ENCODE data around the gene CHST3. TPM values are rescaled to one million over a fixed set of nuclear protein-coding genes. Genes with fewer than 3 reads are reported as not detected.
"Not testable (repeated sequence)": the region's sequence is repeated elsewhere in the genome, so short reads cannot be mapped to it uniquely, and the experiment has no call there.

CHST3 gene
- polyA plus RNA-seq, 2 of the 4 experiments (the other 2 are of a cell fraction): 12.8 to 23.1 TPM

DNA sequence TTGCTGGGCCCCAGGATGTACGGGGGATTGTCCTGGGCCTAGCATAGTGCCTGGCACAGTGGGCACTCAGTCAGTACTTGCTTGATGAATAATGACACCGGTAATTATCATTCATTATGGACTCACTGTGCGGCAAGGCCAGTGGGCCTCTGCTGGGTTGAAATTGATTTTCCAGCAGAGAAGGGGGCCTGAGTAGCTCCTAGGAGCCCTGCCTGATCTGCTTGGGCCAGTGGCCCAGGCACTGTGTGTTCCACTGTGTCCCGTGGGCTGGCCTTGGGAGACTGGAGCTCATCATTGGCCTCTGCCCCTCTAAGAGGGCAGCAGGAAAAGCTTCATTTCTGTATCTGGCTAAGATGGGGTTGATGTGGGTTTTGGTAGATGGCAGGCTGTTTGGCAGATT is 1.4 kb downstream of the CHST3 start:
- TF ChIP-seq EHMT2 (IDR thresholded peaks at IDR 0.05; ENCODE audit: low read depth): no peak
- TF ChIP-seq MAZ (IDR thresholded peaks at IDR 0.05; ENCODE audit: borderline replicate concordance, low read depth, low read length): no peak
- TF ChIP-seq ZNF302 (CRISPR knock-in tag; IDR thresholded peaks at IDR 0.05): no peak
- TF ChIP-seq NR3C1 (IDR thresholded peaks at IDR 0.05): no peak
- TF ChIP-seq MAX (IDR thresholded peaks at IDR 0.05): no peak
- no peak for TF ChIP-seq GATA3 (IDR thresholded peaks at IDR 0.05; ENCODE audit: borderline replicate concordance)
- no peak for TF ChIP-seq FOSL2 (IDR thresholded peaks at IDR 0.05)
- TF ChIP-seq FOSL2 (CRISPR knock-in tag; IDR thresholded peaks at IDR 0.05): no peak
- TF ChIP-seq JUN (IDR thresholded peaks at IDR 0.05): no peak
- TF ChIP-seq EHF (CRISPR knock-in tag; IDR thresholded peaks at IDR 0.05): no peak
- TF ChIP-seq MAFK (IDR thresholded peaks at IDR 0.05; ENCODE audit: partially characterized antibody): no peak
- no peak for TF ChIP-seq NFE2L2 (conservative IDR thresholded peaks at IDR 0.05; ENCODE audit: low read length)
- TF ChIP-seq POLR2AphosphoS2 (conservative IDR thresholded peaks at IDR 0.05; ENCODE audit: low read length): no peak
- TF ChIP-seq RARB (CRISPR knock-in tag; IDR thresholded peaks at IDR 0.05): no peak
- DNase-seq (ENCODE audit: low read depth in 1 of 2, low spot score in 1 of 2) (no peak), ATAC-seq (peak in 1 of 2 experiments; percentile 11; a peak in 1 of 6 replicates), FAIRE-seq (no peak)
- Histone ChIP-seq H3K27ac (peak overlapping the region; percentile 92 to 98), H3K9me3 (no peaks in the 10 kb centered on the region), H3K4me3 (peak overlapping the region; percentile 77), H3K4me1 (peaks cover 56% of the 10 kb centered on the region), H3K4me2 (peak overlapping the region; percentile 97)
- ChIA-PET CTCF (interaction anchor here (0.8 to 10.8 kb wide), 7 partner anchors 9 to 98 kb away, joined by 3 to 101 read pairs (median 4); no protein-coding TSS in a partner anchor), POLR2A (interaction anchor here (1.6 kb wide), 1 partner anchor 10 kb away, joined by 6 read pairs; no protein-coding TSS in a partner anchor)
- 21% methylated on average over 4 of the region's 4 CpGs for WGBS (ENCODE audit: missing lambda C conversion rate)

DNA sequence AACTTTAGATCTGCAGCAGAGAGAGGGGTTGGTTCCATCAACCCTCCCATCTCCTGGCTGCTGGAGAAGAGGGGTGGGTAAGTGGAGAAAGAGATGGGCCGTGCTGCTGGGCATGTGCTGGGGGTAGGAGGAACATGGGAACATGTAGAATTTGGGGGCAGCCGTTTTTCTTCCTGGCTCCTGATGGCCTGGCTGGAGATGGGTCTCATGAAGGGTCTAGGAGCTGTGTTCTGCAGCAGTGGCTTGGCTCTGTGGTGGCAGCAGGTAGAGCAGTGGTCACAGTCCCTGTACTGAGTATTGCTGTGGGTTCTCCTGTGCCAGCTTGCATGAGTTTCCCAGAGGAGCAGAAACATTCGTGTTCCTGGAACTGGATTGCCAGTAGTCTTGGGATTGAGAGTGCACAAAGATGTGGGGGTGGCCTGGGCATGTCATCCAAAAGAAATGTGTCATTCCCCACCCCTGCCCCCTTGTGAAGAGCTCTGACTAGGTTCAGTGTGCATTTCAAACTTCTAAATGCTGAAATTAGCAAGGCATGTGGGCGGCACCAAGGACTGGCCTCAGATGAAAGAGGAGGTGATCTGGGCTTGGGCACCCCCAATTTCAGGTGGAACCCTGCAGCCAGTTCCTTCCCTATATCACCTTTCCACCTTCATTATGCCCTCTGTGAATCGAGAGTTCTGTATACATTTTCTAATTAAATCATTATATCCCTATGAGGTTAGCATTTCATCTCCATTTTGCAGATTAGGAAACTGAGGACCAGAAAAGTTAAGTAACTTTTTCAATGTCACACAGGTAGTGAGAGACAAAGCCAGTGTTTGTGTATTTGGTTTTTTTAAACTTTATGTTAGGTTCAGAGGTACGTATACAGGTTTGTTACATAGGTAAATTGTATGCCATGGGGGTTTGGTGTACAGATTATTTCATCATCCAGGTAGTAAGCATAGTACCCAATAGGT is 2.1 kb downstream of the CHST3 start:
- ATAC-seq (no peak), FAIRE-seq (no peak), DNase-seq (ENCODE audit: low read depth in 1 of 2, low spot score in 1 of 2) (peak in 1 of 2 experiments; percentile 28)
- Histone ChIP-seq H3K4me3 (peak overlapping the region; percentile 77), H3K4me1 (peaks cover 64% of the 10 kb centered on the region), H3K4me2 (peak overlapping the region; percentile 97), H3K27ac (peak overlapping the region; percentile 92 to 98), H3K9me3 (no peaks in the 10 kb centered on the region)
- ChIA-PET CTCF (interaction anchor here (0.6 to 10.8 kb wide), 9 partner anchors 9 to 97 kb away, joined by 3 to 101 read pairs (median 4); no protein-coding TSS in a partner anchor), POLR2A (interaction anchor here (1.6 kb wide), 1 partner anchor 9 kb away, joined by 6 read pairs; no protein-coding TSS in a partner anchor)
- 52% methylated on average over 6 of the region's 6 CpGs for WGBS (ENCODE audit: missing lambda C conversion rate)
- TF ChIP-seq, protein P1, sequence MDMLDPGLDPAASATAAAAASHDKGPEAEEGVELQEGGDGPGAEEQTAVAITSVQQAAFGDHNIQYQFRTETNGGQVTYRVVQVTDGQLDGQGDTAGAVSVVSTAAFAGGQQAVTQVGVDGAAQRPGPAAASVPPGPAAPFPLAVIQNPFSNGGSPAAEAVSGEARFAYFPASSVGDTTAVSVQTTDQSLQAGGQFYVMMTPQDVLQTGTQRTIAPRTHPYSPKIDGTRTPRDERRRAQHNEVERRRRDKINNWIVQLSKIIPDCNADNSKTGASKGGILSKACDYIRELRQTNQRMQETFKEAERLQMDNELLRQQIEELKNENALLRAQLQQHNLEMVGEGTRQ (IDR thresholded peaks at IDR 0.05): no peak
- TF ChIP-seq KDM1A (IDR thresholded peaks at IDR 0.05; ENCODE audit: low read depth): peak; percentile 35; the same call in 1 of the 2 replicates

GRCh38 chr10:71967958-71968357 is 3.8 kb downstream of the CHST3 start:
- CTCF ChIA-PET: interaction anchor here (1.4 to 10.8 kb wide), 3 partner anchors 13 to 72 kb away, joined by 3 to 101 read pairs (median 22); no protein-coding TSS in a partner anchor
- H3K27ac ChIP-seq: peak overlapping the region; percentile 87 to 98
- POLR2A ChIA-PET: interaction anchor here (0.6 to 0.9 kb wide), 3 partner anchors 25 to 68 kb away, joined by 3 to 7 read pairs (median 5); no protein-coding TSS in a partner anchor
- not testable (repeated sequence) for H3K4me3 ChIP-seq, ATAC-seq, FAIRE-seq, H3K9me3 ChIP-seq
- H3K4me2 ChIP-seq: peak overlapping the region; percentile 97
- TF ChIP-seq MAX (IDR thresholded peaks at IDR 0.05) (0 out of 2 replicates have a peak, but pooled peaks have one; percentile 29), GATA3 (IDR thresholded peaks at IDR 0.05; ENCODE audit: borderline replicate concordance) (peak; percentile 80; the same call in 1 of the 2 replicates)
- peak in 1 of 2 experiments; percentile 55 for DNase-seq (ENCODE audit: low read depth in 1 of 2, low spot score in 1 of 2)
- peaks cover 80% of the 10 kb centered on the region for H3K4me1 ChIP-seq
- 5% methylated on average over 8 of the region's 8 CpGs for WGBS (ENCODE audit: missing lambda C conversion rate)

Data from A549 (cell line).